ENCODE results near the gene FOXL3.

DNA sequence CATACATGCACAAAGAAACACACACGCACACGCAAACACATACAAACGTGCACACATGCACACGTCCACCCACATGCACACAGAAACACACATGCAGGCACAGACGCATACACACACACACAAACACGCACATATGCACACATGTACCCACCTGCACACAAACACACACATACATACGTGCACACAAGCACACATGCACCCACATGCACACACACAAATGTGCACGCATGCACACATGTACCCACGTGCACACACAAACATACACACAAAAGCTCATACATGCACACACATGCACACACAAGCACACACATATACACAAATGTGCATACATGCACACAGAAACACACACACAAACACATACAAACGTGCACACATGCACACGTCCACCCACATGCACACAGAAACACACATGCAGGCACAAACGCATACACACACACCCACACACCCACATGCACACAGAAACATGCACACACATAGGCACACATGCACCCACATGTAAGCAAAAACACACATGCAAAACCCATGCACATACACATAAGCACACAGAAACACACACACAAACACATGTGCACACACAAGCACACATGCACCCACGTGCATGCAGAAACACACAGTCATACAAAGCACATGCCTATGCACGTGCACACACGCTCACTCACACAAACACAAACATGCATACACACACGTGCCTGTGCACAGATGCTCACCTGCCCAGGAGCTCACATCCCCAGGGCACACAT is 44.8 kb downstream of the FOXL3 start:
- TF ChIP-seq, protein P1, sequence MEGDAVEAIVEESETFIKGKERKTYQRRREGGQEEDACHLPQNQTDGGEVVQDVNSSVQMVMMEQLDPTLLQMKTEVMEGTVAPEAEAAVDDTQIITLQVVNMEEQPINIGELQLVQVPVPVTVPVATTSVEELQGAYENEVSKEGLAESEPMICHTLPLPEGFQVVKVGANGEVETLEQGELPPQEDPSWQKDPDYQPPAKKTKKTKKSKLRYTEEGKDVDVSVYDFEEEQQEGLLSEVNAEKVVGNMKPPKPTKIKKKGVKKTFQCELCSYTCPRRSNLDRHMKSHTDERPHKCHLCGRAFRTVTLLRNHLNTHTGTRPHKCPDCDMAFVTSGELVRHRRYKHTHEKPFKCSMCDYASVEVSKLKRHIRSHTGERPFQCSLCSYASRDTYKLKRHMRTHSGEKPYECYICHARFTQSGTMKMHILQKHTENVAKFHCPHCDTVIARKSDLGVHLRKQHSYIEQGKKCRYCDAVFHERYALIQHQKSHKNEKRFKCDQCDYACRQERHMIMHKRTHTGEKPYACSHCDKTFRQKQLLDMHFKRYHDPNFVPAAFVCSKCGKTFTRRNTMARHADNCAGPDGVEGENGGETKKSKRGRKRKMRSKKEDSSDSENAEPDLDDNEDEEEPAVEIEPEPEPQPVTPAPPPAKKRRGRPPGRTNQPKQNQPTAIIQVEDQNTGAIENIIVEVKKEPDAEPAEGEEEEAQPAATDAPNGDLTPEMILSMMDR (IDR thresholded peaks at IDR 0.05; ENCODE audit: low read depth, low read length, missing input control) = no peak
- TF ChIP-seq, protein P2, sequence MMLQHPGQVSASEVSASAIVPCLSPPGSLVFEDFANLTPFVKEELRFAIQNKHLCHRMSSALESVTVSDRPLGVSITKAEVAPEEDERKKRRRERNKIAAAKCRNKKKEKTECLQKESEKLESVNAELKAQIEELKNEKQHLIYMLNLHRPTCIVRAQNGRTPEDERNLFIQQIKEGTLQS (IDR thresholded peaks at IDR 0.05) = no peak
- TF ChIP-seq JUND (IDR thresholded peaks at IDR 0.05) (no peak), RAD21 (IDR thresholded peaks at IDR 0.05) (no peak)
- TF ChIP-seq, protein P3, sequence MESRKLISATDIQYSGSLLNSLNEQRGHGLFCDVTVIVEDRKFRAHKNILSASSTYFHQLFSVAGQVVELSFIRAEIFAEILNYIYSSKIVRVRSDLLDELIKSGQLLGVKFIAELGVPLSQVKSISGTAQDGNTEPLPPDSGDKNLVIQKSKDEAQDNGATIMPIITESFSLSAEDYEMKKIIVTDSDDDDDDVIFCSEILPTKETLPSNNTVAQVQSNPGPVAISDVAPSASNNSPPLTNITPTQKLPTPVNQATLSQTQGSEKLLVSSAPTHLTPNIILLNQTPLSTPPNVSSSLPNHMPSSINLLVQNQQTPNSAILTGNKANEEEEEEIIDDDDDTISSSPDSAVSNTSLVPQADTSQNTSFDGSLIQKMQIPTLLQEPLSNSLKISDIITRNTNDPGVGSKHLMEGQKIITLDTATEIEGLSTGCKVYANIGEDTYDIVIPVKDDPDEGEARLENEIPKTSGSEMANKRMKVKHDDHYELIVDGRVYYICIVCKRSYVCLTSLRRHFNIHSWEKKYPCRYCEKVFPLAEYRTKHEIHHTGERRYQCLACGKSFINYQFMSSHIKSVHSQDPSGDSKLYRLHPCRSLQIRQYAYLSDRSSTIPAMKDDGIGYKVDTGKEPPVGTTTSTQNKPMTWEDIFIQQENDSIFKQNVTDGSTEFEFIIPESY (IDR thresholded peaks at IDR 0.05) = no peak

Data from liver (tissue), 3 donors.